GM12878 (cell line): Measurements from ENCODE around the gene ATAD2B. TPM values are rescaled to one million over a fixed set of nuclear protein-coding genes. Genes with fewer than 3 reads are reported as not detected.
A peak's percentile ranks its signal among the peaks of the same experiment; 100 is the strongest.

Experiments
- ATAC-seq: fragments of 200-7000 bp; cut with Tn5 transposase; 3 replicates; pipeline ENCODE4 v1.9.1; 2020; ENCODE audit warnings: mild to moderate bottlenecking, moderate library complexity
- BruUV-seq: library from RNA; stranded (reverse); fragments of 400-500 nt; replicated peaks from 2 replicates; lab custom pipeline; 2021; lab: Mats Ljungman, UMichigan
- CTCF ChIA-PET: fragments of 300-600 bp; sonication (Branson Sonifier 250); formaldehyde crosslinking; extraction: SDS; loops from one replicate; lab custom pipeline; 2021; ENCODE audit warnings: inconsistent platforms; lab: Yijun Ruan, JAX
- POLR2A ChIA-PET: fragments of 350-600 bp; formaldehyde crosslinking; extraction: SDS; loops from one replicate; lab custom pipeline; 2021; ENCODE audit warnings: inconsistent platforms; lab: Charles Lee
- RAD21 ChIA-PET: fragments of 300-600 bp; sonication (Branson Sonifier 250); formaldehyde crosslinking; loops from one replicate; lab custom pipeline; 2023; ENCODE audit warnings: antibody characterized with exemption; ENCODE audit not compliant: unreplicated experiment; lab: Charles Lee
- SMC1A ChIA-PET: fragments of 300-600 bp; sonication (Branson Sonifier 250); formaldehyde crosslinking; loops from one replicate; lab custom pipeline; 2023; ENCODE audit not compliant: unreplicated experiment, uncharacterized antibody; lab: Charles Lee
- DNase-seq: peaks from one replicate; pipeline ENCODE4 v3.0.0-alpha.2; 2011; ENCODE audit warnings: low read depth, low spot score
- FAIRE-seq: peaks from 3 replicates; lab custom pipeline; 2011; peaks lifted over from hg19 to GRCh38; lab: Jason Lieb, UNC
- H2AFZ ChIP-seq: 2 replicates; pipeline ENCODE4 v1.6.0; 2011; ENCODE audit warnings: low read depth, low read length, control low read depth; ENCODE audit not compliant: control insufficient read depth
- H3K27ac ChIP-seq: 2 replicates; pipeline ENCODE4 v1.5.1; 2011; ENCODE audit warnings: control low read depth; ENCODE audit not compliant: control insufficient read depth, insufficient read depth
- H3K27me3 ChIP-seq, 2 experiments: replicated peaks in 1 of 2; 2 replicates each; pipeline versions ENCODE4 v1.6.0 to v1.6.1; 2011; ENCODE audit warnings: low read length in 1 of 2; ENCODE audit not compliant: control insufficient read depth in 2 of 2, insufficient read depth in 2 of 2
- H3K36me3 ChIP-seq, 2 experiments: 2 replicates each; pipeline ENCODE4 v1.5.1; 2011; ENCODE audit warnings: low read length in 1 of 2; ENCODE audit not compliant: control insufficient read depth in 2 of 2, insufficient read depth in 2 of 2
- H3K4me1 ChIP-seq: 2 replicates; pipeline ENCODE4 v1.6.1; 2011; ENCODE audit warnings: mild to moderate bottlenecking, low read length, moderate library complexity, mixed read lengths; ENCODE audit not compliant: control insufficient read depth, insufficient read depth
- H3K4me2 ChIP-seq: 2 replicates; pipeline ENCODE4 v1.6.0; 2011; ENCODE audit warnings: control low read depth; ENCODE audit not compliant: control insufficient read depth, insufficient read depth
- H3K4me3 ChIP-seq: fragments of 200-600 bp; sonication (generic); 2 replicates; pipeline ENCODE4 v1.5.1; 2016
- H3K79me2 ChIP-seq: 2 replicates; pipeline ENCODE4 v1.6.0; 2011; ENCODE audit warnings: low read length; ENCODE audit not compliant: control insufficient read depth, insufficient read depth
- H3K9ac ChIP-seq: 2 replicates; pipeline ENCODE4 v1.8.0; 2011; ENCODE audit warnings: low read length, control low read depth, mixed read lengths; ENCODE audit not compliant: control insufficient read depth, insufficient read depth
- H3K9me3 ChIP-seq: replicated peaks from 3 replicates; pipeline ENCODE4 v1.5.1; 2011; ENCODE audit warnings: mild to moderate bottlenecking, low read length; ENCODE audit not compliant: control insufficient read depth, insufficient read depth
- H4K20me1 ChIP-seq: 2 replicates; pipeline ENCODE4 v1.6.0; 2011; ENCODE audit not compliant: control insufficient read depth, insufficient read depth
- DPF2 ChIP-seq: fragments of 450-650 bp; IDR thresholded peaks from 2 replicates; pipeline ENCODE4 v1.6.1; 2017; ENCODE audit warnings: mild to moderate bottlenecking
- FOXM1 ChIP-seq: IDR thresholded peaks from 2 replicates; pipeline ENCODE4 v1.6.1; 2012; ENCODE audit warnings: low read depth, mild to moderate bottlenecking, inconsistent platforms, low read length, moderate library complexity
- MTA3 ChIP-seq: IDR thresholded peaks from 2 replicates; pipeline ENCODE4 v1.6.1; 2012; ENCODE audit warnings: low read length, inconsistent platforms, borderline replicate concordance
- NRF1 ChIP-seq: conservative IDR thresholded peaks from 2 replicates; pipeline ENCODE4 v1.6.1; 2011; ENCODE audit warnings: mild to moderate bottlenecking, low read depth, low read length, improper control_type of control experiment
- PAX8 ChIP-seq: fragments of 450-650 bp; IDR thresholded peaks from 2 replicates; pipeline ENCODE4 v1.6.1; 2017; ENCODE audit warnings: mild to moderate bottlenecking, moderate library complexity
- RB1 ChIP-seq: fragments of 450-650 bp; formaldehyde crosslinking; IDR thresholded peaks from 2 replicates; pipeline ENCODE4 v1.6.1; 2017; ENCODE audit warnings: mild to moderate bottlenecking, borderline replicate concordance
- RUNX3 ChIP-seq: IDR thresholded peaks from 2 replicates; pipeline ENCODE4 v1.6.1; 2012; ENCODE audit warnings: low read length, inconsistent platforms
- SMAD1 ChIP-seq: fragments of 450-650 bp; IDR thresholded peaks from 2 replicates; pipeline ENCODE4 v1.6.1; 2018; ENCODE audit warnings: mild to moderate bottlenecking, low read depth; ENCODE audit not compliant: partially characterized antibody
- STAT3 ChIP-seq: IDR thresholded peaks from 2 replicates; pipeline ENCODE4 v1.6.1; 2011; ENCODE audit warnings: low read depth, low read length, improper control_type of control experiment
- ZSCAN29 ChIP-seq: fragments of 450-650 bp; IDR thresholded peaks from 2 replicates; pipeline ENCODE4 v1.6.1; 2017; ENCODE audit warnings: mild to moderate bottlenecking, moderate library complexity
- WGBS: methylation state at CpG from one replicate; pipeline ENCODE4 v1.1.6; 2016; ENCODE audit warnings: low lambda C conversion rate; ENCODE audit not compliant: insufficient replicate concordance, insufficient coverage; ENCODE audit errors: missing lambda C conversion rate; 5-methylcytosine and 5-hydroxymethylcytosine counted together
- in situ Hi-C: fragments of 300-500 bp; cut with MboI; formaldehyde crosslinking; loops from 9 replicates; pipeline ENCODE4 v1.14.3; 2018; ENCODE audit warnings: mixed read lengths
- intact Hi-C: fragments of 100-400 bp; cut with micrococcal nuclease; formaldehyde crosslinking; loops from one replicate; pipeline ENCODE4 v1.14.2; 2022; ENCODE audit not compliant: unreplicated experiment
- polyA plus RNA-seq, 11 experiments: library from polyadenylated mRNA; depleted of rRNA in 4 of 11; unstranded in 6 of 11; stranded (reverse) in 5 of 11; fragments of >200 nt; fragmentation: Nextera tagmentation in 4 of 11; fragmentation: Illumina TruSeq in 1 of 11; extraction: Ambion mirVana in 4 of 11; extraction: Trizol in 1 of 11; gene quantifications; 1 replicate in 1 of 11; 2 replicates in 10 of 11; pipeline versions ENCODE4 v1.2.1 to v1.2.3, GENCODE V29; 2011 to 2016; ENCODE audit warnings: inconsistent platforms in 2 of 11, missing spikeins in 2 of 11, low read depth in 1 of 11
- total RNA-seq, 4 experiments: library from RNA; depleted of rRNA in 3 of 4; stranded (reverse); fragments of >200 nt in 3 of 4; fragmentation: Illumina TruSeq in 1 of 4; extraction: Trizol in 1 of 4; gene quantifications; 2 replicates each; pipeline versions ENCODE4 v1.2.1 to v1.2.3, GENCODE V29; 2013 to 2021

Gene ATAD2B
- total and polyA plus RNA-seq, 10 of the 15 experiments (the other 5 are each of a cell fraction or from before 2014, with no cell fraction given), result 3.6 to 29.9 (median 16.8) TPM

DNA sequence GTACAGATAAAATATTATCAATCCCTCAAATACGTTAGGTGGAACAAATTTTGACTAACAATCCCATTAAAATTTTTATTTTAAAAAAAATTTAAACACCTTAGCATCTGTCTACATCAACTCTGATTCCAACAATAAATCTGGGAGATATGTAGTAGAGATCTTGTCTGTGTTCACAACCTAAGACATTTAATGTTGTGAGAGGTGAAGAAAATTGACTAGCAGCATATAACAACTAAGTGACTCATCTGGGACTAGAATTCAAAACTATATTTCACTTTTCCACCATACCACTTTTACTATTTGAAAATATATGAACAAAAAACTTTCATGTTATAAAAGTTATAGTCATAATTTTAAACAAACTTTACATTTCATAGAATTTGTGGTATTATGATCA is 97.9 kb downstream of the ATAD2B start (continued):
- TF ChIP-seq RB1 (no peak), MTA3 (no peak), STAT3 (no peak), DPF2 (no peak), NRF1 (no peak), PAX8 (no peak), ZSCAN29 (no peak)

- Histone ChIP-seq H3K36me3 (peaks cover 0 to 10% of the 10 kb centered on the region in 2 experiments; a peak in 2 of 4 replicates), H3K4me2 (no peak overlapping the region), H3K27me3 (no peaks in the 10 kb centered on the region), H3K9me3 (no peaks in the 10 kb centered on the region), H3K9ac (no peak overlapping the region), H2AFZ (no peak overlapping the region), H4K20me1 (no peaks in the 10 kb centered on the region), H3K4me3 (no peak overlapping the region), H3K27ac (peak overlapping the region; percentile 56; the same call in 1 of the 2 replicates), H3K79me2 (no peaks in the 10 kb centered on the region; the same call in 1 of the 2 replicates), H3K4me1 (peaks cover 14% of the 10 kb centered on the region)
- 45% methylated on average over 1 of the region's 1 CpG for WGBS
- RAD21 ChIA-PET, result interaction anchor here (0.6 to 6.1 kb wide), 8 partner anchors 8 to 510 kb away, joined by 3 to 111 read pairs (median 4); partner anchors contain the start of genes ATAD2B and TP53I3
- in situ Hi-C loops, result loop anchor here (5.0 kb wide), 1 partner anchor 259 kb away; no protein-coding TSS in a partner anchor
- SMC1A ChIA-PET, result interaction anchor here (1.4 to 5.4 kb wide), 5 partner anchors 15 to 257 kb away, joined by 4 to 83 read pairs (median 8); partner anchors contain the start of genes ATAD2B and TP53I3
- DNase-seq (no peak), FAIRE-seq (no peak), ATAC-seq (peak; percentile 46)
- CTCF ChIA-PET, result interaction anchor here (0.9 to 6.8 kb wide), 6 partner anchors 11 to 255 kb away, joined by 3 to 121 read pairs (median 28); partner anchors contain the start of genes ATAD2B and TP53I3
- 0 out of 2 replicates have a peak, but pooled peaks have one; percentile 10 for TF ChIP-seq RUNX3
- TF ChIP-seq SMAD1, result no peak
- TF ChIP-seq FOXM1, result no peak
- no TSS peak for BruUV-seq
- intact Hi-C loops, result no loop called here
- POLR2A ChIA-PET, result interaction anchor here (1.0 to 1.5 kb wide), 2 partner anchors 22 to 97 kb away, joined by 4 to 5 read pairs; no protein-coding TSS in a partner anchor
Observed at GRCh38 chr2:23828256-23828980, 98.5 kb downstream of the ATAD2B start.
